ENCODE results near the gene CD82. TPM values are rescaled to one million over a fixed set of nuclear protein-coding genes. Genes with fewer than 3 reads are reported as not detected.

CD82 gene
- polyA plus RNA-seq, 1 donor from 2014 or later, result 0.84 TPM

DNA sequence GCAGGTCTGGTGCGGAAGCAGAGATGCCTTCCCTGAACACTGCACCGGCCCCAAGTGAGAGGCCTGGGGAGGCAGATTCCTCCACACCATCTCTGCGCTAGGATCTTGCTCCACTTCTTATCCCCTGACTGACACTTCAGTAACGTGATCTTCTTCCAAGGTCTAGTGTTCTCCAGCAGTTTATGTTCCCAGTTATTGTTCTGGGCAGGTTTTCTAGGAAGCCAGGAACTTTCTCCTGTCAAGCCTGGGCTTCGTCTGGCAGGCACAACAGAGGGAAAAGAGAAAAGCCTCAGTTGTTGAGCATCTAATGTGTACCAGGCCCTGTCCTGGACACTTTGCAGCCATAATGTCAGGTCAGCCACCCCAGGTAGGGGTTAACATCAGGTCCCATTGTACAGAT, 10.5 kb downstream of the CD82 start:
- Histone ChIP-seq H3K27me3 (ENCODE audit: insufficient read depth, low read depth, low read length) (no peaks in the 10 kb centered on the region), H3K4me3 (ENCODE audit: low read length) (no peak overlapping the region), H3F3A (ENCODE audit: insufficient read depth, low read length, poor library complexity, severe bottlenecking) (no peaks in the 10 kb centered on the region), H3K9me3 (ENCODE audit: low read length) (no peaks in the 10 kb centered on the region), H3K79me2 (replicated peaks; ENCODE audit: insufficient read depth, low read length) (peaks cover 6% of the 10 kb centered on the region), H3K4me2 (ENCODE audit: low read length) (no peak overlapping the region), H3K36me3 (ENCODE audit: insufficient read depth, low read length) (no peaks in the 10 kb centered on the region), H3K27ac (ENCODE audit: low read length) (no peak overlapping the region), H4K20me1 (ENCODE audit: insufficient read depth) (no peaks in the 10 kb centered on the region), H3K9ac (ENCODE audit: low read length) (no peak overlapping the region), H2AFZ (ENCODE audit: low read depth, low read length) (no peak overlapping the region), H3K9me2 (ENCODE audit: insufficient read depth, low read length) (no peaks in the 10 kb centered on the region)
- TF ChIP-seq, protein P1, sequence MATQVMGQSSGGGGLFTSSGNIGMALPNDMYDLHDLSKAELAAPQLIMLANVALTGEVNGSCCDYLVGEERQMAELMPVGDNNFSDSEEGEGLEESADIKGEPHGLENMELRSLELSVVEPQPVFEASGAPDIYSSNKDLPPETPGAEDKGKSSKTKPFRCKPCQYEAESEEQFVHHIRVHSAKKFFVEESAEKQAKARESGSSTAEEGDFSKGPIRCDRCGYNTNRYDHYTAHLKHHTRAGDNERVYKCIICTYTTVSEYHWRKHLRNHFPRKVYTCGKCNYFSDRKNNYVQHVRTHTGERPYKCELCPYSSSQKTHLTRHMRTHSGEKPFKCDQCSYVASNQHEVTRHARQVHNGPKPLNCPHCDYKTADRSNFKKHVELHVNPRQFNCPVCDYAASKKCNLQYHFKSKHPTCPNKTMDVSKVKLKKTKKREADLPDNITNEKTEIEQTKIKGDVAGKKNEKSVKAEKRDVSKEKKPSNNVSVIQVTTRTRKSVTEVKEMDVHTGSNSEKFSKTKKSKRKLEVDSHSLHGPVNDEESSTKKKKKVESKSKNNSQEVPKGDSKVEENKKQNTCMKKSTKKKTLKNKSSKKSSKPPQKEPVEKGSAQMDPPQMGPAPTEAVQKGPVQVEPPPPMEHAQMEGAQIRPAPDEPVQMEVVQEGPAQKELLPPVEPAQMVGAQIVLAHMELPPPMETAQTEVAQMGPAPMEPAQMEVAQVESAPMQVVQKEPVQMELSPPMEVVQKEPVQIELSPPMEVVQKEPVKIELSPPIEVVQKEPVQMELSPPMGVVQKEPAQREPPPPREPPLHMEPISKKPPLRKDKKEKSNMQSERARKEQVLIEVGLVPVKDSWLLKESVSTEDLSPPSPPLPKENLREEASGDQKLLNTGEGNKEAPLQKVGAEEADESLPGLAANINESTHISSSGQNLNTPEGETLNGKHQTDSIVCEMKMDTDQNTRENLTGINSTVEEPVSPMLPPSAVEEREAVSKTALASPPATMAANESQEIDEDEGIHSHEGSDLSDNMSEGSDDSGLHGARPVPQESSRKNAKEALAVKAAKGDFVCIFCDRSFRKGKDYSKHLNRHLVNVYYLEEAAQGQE (IDR thresholded peaks at IDR 0.05; ENCODE audit: borderline replicate concordance), result no peak
- TF ChIP-seq TAF1 (IDR thresholded peaks at IDR 0.05; ENCODE audit: low read depth) (no peak), RAD21 (conservative IDR thresholded peaks at IDR 0.05) (no peak), POLR2AphosphoS5 (IDR thresholded peaks at IDR 0.05) (no peak), EP300 (conservative IDR thresholded peaks at IDR 0.05; ENCODE audit: poor library complexity, severe bottlenecking) (no peak)

DNA sequence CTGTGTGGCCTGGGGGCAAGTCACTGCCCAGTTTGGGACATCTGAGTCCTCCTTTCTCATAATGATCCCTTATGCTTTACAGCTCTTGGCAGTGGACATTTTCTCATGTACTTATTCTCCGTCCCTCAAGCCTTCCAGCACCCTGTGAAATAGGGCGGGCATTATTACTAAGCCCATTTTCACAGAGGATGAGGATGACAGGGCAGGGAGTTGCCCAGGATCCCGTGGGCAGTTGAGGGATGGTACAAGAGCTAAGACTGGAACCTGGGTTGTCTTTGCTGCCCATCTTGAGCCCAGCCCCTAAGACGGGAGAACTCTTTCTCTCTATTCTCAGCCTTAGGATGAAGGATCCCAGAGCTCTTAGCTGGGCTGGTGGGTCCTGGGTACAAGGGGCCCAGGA, 11.2 kb downstream of the CD82 start:
- no peaks in the 10 kb centered on the region for H3K27me3 ChIP-seq (ENCODE audit: insufficient read depth, low read depth, low read length)
- H3K36me3 ChIP-seq (ENCODE audit: insufficient read depth, low read length), result no peaks in the 10 kb centered on the region
- H3K4me2 ChIP-seq (ENCODE audit: low read length), result no peak overlapping the region
- TF ChIP-seq POLR2AphosphoS5 (IDR thresholded peaks at IDR 0.05) (no peak), TAF1 (IDR thresholded peaks at IDR 0.05; ENCODE audit: low read depth) (no peak), RAD21 (conservative IDR thresholded peaks at IDR 0.05) (no peak)
- no peaks in the 10 kb centered on the region for H3F3A ChIP-seq (ENCODE audit: insufficient read depth, low read length, poor library complexity, severe bottlenecking)
- no peak overlapping the region for H3K27ac ChIP-seq (ENCODE audit: low read length)
- H3K4me3 ChIP-seq (ENCODE audit: low read length), result no peak overlapping the region
- no peaks in the 10 kb centered on the region for H4K20me1 ChIP-seq (ENCODE audit: insufficient read depth)
- H3K9me2 ChIP-seq (ENCODE audit: insufficient read depth, low read length), result no peaks in the 10 kb centered on the region
- no peak overlapping the region for H2AFZ ChIP-seq (ENCODE audit: low read depth, low read length)
- no peak overlapping the region for H3K9ac ChIP-seq (ENCODE audit: low read length)
- no peaks in the 10 kb centered on the region for H3K9me3 ChIP-seq (ENCODE audit: low read length)
- H3K79me2 ChIP-seq (replicated peaks; ENCODE audit: insufficient read depth, low read length), result peaks cover 6% of the 10 kb centered on the region

DNA sequence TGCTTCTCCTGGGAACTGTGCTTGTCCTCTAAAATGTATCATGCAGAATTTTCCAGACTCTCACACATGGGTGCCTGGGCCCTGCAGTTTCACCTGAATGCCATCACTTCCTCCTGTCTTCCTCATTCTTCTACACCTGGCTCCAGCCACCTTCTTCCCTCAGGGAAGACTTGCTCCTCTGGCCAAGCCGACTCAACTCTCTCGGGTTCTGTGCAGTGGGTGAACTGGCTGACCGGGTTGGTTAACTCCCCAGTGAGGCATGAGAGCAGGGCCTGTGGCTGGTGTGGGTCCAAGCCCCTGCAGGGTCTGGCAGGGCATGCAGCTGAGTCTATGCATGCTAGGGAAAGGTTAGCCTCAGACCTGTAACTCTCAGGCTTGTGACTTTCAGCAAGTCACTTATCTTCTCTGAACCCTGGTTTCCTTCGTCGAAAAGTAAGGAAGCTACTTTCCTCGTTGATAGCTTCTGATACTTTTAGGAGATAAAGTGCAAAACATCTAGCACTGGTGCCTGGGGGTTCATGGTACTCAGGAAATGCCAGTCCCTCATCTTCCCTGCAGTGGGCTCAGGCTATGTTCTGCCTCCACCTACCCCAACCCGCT, 11.9 kb downstream of the CD82 start:
- no peaks in the 10 kb centered on the region for H3F3A ChIP-seq (ENCODE audit: insufficient read depth, low read length, poor library complexity, severe bottlenecking)
- H2AFZ ChIP-seq (ENCODE audit: low read depth, low read length), result no peak overlapping the region
- H3K36me3 ChIP-seq (ENCODE audit: insufficient read depth, low read length), result no peaks in the 10 kb centered on the region
- H4K20me1 ChIP-seq (ENCODE audit: insufficient read depth), result no peaks in the 10 kb centered on the region
- no peak overlapping the region for H3K27ac ChIP-seq (ENCODE audit: low read length)
- H3K9me2 ChIP-seq (ENCODE audit: insufficient read depth, low read length), result no peaks in the 10 kb centered on the region
- no peaks in the 10 kb centered on the region for H3K9me3 ChIP-seq (ENCODE audit: low read length)
- H3K4me3 ChIP-seq (ENCODE audit: low read length), result no peak overlapping the region
- no peak overlapping the region for H3K4me2 ChIP-seq (ENCODE audit: low read length)
- TF ChIP-seq, protein P2, sequence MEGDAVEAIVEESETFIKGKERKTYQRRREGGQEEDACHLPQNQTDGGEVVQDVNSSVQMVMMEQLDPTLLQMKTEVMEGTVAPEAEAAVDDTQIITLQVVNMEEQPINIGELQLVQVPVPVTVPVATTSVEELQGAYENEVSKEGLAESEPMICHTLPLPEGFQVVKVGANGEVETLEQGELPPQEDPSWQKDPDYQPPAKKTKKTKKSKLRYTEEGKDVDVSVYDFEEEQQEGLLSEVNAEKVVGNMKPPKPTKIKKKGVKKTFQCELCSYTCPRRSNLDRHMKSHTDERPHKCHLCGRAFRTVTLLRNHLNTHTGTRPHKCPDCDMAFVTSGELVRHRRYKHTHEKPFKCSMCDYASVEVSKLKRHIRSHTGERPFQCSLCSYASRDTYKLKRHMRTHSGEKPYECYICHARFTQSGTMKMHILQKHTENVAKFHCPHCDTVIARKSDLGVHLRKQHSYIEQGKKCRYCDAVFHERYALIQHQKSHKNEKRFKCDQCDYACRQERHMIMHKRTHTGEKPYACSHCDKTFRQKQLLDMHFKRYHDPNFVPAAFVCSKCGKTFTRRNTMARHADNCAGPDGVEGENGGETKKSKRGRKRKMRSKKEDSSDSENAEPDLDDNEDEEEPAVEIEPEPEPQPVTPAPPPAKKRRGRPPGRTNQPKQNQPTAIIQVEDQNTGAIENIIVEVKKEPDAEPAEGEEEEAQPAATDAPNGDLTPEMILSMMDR (IDR thresholded peaks at IDR 0.05; ENCODE audit: poor library complexity, severe bottlenecking), result no peak
- no peak for TF ChIP-seq POLR2AphosphoS5 (IDR thresholded peaks at IDR 0.05)
- TF ChIP-seq EZH2 (IDR thresholded peaks at IDR 0.05; ENCODE audit: borderline replicate concordance, insufficient read depth, low read length, poor library complexity, severe bottlenecking), result no peak
- no peak for TF ChIP-seq SMC3 (conservative IDR thresholded peaks at IDR 0.05; ENCODE audit: poor library complexity)
- TF ChIP-seq TAF1 (IDR thresholded peaks at IDR 0.05; ENCODE audit: low read depth), result no peak
- no peak for TF ChIP-seq RAD21 (conservative IDR thresholded peaks at IDR 0.05)
- TF ChIP-seq EP300 (conservative IDR thresholded peaks at IDR 0.05; ENCODE audit: poor library complexity, severe bottlenecking), result no peak
- TF ChIP-seq, protein P1 (IDR thresholded peaks at IDR 0.05; ENCODE audit: borderline replicate concordance), result no peak
- no peak for TF ChIP-seq MXI1 (conservative IDR thresholded peaks at IDR 0.05; ENCODE audit: poor library complexity, severe bottlenecking)
- no peak overlapping the region for H3K9ac ChIP-seq (ENCODE audit: low read length)
- peaks cover 6% of the 10 kb centered on the region for H3K79me2 ChIP-seq (replicated peaks; ENCODE audit: insufficient read depth, low read length)
- no peaks in the 10 kb centered on the region for H3K27me3 ChIP-seq (ENCODE audit: insufficient read depth, low read depth, low read length)

All from neural cell (in vitro differentiated cells).